ENCODE measurements around the gene FBLN1.
A peak's percentile ranks its signal among the peaks of the same experiment; 100 is the strongest.

FBLN1 gene

GRCh38 chr22:45548247-45548840 lies 45.7 kb downstream of the FBLN1 start:
- TF ChIP-seq, protein P1, sequence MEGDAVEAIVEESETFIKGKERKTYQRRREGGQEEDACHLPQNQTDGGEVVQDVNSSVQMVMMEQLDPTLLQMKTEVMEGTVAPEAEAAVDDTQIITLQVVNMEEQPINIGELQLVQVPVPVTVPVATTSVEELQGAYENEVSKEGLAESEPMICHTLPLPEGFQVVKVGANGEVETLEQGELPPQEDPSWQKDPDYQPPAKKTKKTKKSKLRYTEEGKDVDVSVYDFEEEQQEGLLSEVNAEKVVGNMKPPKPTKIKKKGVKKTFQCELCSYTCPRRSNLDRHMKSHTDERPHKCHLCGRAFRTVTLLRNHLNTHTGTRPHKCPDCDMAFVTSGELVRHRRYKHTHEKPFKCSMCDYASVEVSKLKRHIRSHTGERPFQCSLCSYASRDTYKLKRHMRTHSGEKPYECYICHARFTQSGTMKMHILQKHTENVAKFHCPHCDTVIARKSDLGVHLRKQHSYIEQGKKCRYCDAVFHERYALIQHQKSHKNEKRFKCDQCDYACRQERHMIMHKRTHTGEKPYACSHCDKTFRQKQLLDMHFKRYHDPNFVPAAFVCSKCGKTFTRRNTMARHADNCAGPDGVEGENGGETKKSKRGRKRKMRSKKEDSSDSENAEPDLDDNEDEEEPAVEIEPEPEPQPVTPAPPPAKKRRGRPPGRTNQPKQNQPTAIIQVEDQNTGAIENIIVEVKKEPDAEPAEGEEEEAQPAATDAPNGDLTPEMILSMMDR (IDR thresholded peaks at IDR 0.05; ENCODE audit: low read depth, low read length) = no peak
- TF ChIP-seq EZH2phosphoT487 (IDR thresholded peaks at IDR 0.05; ENCODE audit: low read depth) = no peak
- H3K79me2 ChIP-seq (ENCODE audit: low read length) = no peaks in the 10 kb centered on the region
- H3K4me1 ChIP-seq (ENCODE audit: low read length) = no peaks in the 10 kb centered on the region
- no peak overlapping the region for H3K27ac ChIP-seq (ENCODE audit: low read length)
- no peaks in the 10 kb centered on the region for H3K27me3 ChIP-seq (ENCODE audit: low read depth, low read length)
- H4K20me1 ChIP-seq (ENCODE audit: insufficient read depth, low read length) = no peaks in the 10 kb centered on the region
- no peak overlapping the region for H3K4me2 ChIP-seq (ENCODE audit: low read length)
- no peaks in the 10 kb centered on the region for H3K36me3 ChIP-seq (replicated peaks; ENCODE audit: low read depth, low read length)
- no peaks in the 10 kb centered on the region for H3K9me3 ChIP-seq (ENCODE audit: insufficient read depth, low read length)
- no peak overlapping the region for H2AFZ ChIP-seq (ENCODE audit: low read depth, low read length)
- H3K9ac ChIP-seq (ENCODE audit: low read length) = no peak overlapping the region
- H3K4me3 ChIP-seq (ENCODE audit: low read length) = no peak overlapping the region

DNA sequence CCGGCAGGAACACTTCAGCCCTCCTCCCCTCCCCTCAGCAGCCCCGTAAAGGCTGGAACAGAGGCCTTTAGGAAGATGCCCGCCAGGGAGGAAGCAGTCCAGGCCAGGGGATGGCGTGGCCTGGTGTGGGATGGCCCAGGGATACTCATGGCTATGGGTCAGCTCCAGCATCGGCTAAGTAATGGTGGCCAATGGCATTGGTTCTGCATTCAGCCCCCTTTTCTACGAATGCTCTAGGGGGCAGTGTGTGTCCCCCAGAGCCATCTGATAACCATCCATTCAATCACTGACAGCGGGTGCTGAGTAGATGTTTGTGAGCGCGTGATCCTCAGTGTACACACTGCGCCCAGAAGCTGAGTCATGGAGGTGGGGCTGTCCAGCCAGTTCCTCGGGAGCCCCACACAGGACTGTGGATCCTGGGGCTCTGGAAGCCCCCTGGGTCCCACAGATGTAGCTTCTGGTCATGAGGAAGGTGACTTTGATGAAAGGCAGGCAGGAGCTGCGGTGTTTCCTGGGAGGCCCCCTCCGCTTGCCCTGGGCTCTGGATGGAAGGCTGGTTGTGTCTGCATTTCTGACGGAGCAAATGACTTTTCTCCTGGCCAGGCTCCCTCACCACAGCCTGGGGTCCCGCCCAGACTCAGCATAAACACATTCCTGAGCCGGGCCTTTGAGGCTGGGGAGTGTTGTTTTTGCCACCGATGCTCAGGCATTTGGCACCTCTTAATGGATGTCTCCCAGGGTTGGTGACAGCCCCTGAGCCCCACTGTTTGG lies 46.5 kb downstream of the FBLN1 start:
- no peak overlapping the region for H2AFZ ChIP-seq (ENCODE audit: low read depth, low read length)
- H3K4me2 ChIP-seq (ENCODE audit: low read length) = no peak overlapping the region
- no peak overlapping the region for H3K4me3 ChIP-seq (ENCODE audit: low read length)
- no peaks in the 10 kb centered on the region for H3K9me3 ChIP-seq (ENCODE audit: insufficient read depth, low read length)
- no peaks in the 10 kb centered on the region for H4K20me1 ChIP-seq (ENCODE audit: insufficient read depth, low read length)
- no peaks in the 10 kb centered on the region for H3K36me3 ChIP-seq (replicated peaks; ENCODE audit: low read depth, low read length)
- TF ChIP-seq EZH2phosphoT487 (IDR thresholded peaks at IDR 0.05; ENCODE audit: low read depth) = no peak
- TF ChIP-seq, protein P1 (IDR thresholded peaks at IDR 0.05; ENCODE audit: low read depth, low read length) = peak; percentile 32
- no peak overlapping the region for H3K27ac ChIP-seq (ENCODE audit: low read length)
- no peaks in the 10 kb centered on the region for H3K79me2 ChIP-seq (ENCODE audit: low read length)
- peaks cover 1% of the 10 kb centered on the region; the same call in 1 of the 2 replicates for H3K4me1 ChIP-seq (ENCODE audit: low read length)
- no peak overlapping the region for H3K9ac ChIP-seq (ENCODE audit: low read length)
- H3K27me3 ChIP-seq (ENCODE audit: low read depth, low read length) = no peaks in the 10 kb centered on the region

GRCh38 chr22:45549762-45550378 lies 47.2 kb downstream of the FBLN1 start:
- Histone ChIP-seq H3K27ac (ENCODE audit: low read length) (no peak overlapping the region), H2AFZ (ENCODE audit: low read depth, low read length) (no peak overlapping the region), H3K9ac (ENCODE audit: low read length) (no peak overlapping the region), H3K4me1 (ENCODE audit: low read length) (peaks cover 5% of the 10 kb centered on the region; the same call in 1 of the 2 replicates), H3K79me2 (ENCODE audit: low read length) (no peaks in the 10 kb centered on the region), H3K27me3 (ENCODE audit: low read depth, low read length) (no peaks in the 10 kb centered on the region), H4K20me1 (ENCODE audit: insufficient read depth, low read length) (no peaks in the 10 kb centered on the region), H3K36me3 (replicated peaks; ENCODE audit: low read depth, low read length) (no peaks in the 10 kb centered on the region), H3K4me2 (ENCODE audit: low read length) (no peak overlapping the region), H3K9me3 (ENCODE audit: insufficient read depth, low read length) (no peaks in the 10 kb centered on the region), H3K4me3 (ENCODE audit: low read length) (no peak overlapping the region)
- TF ChIP-seq, protein P1 (IDR thresholded peaks at IDR 0.05; ENCODE audit: low read depth, low read length) = no peak
- no peak for TF ChIP-seq EZH2phosphoT487 (IDR thresholded peaks at IDR 0.05; ENCODE audit: low read depth)

GRCh38 chr22:45550416-45550815 lies 47.7 kb downstream of the FBLN1 start:
- H4K20me1 ChIP-seq (ENCODE audit: insufficient read depth, low read length) = no peaks in the 10 kb centered on the region
- no peaks in the 10 kb centered on the region for H3K36me3 ChIP-seq (replicated peaks; ENCODE audit: low read depth, low read length)
- H3K27me3 ChIP-seq (ENCODE audit: low read depth, low read length) = no peaks in the 10 kb centered on the region
- no peak for TF ChIP-seq EZH2phosphoT487 (IDR thresholded peaks at IDR 0.05; ENCODE audit: low read depth)
- TF ChIP-seq, protein P1 (IDR thresholded peaks at IDR 0.05; ENCODE audit: low read depth, low read length) = no peak
- H3K79me2 ChIP-seq (ENCODE audit: low read length) = no peaks in the 10 kb centered on the region
- H3K4me3 ChIP-seq (ENCODE audit: low read length) = no peak overlapping the region
- no peak overlapping the region for H2AFZ ChIP-seq (ENCODE audit: low read depth, low read length)
- no peaks in the 10 kb centered on the region for H3K9me3 ChIP-seq (ENCODE audit: insufficient read depth, low read length)
- no peak overlapping the region for H3K27ac ChIP-seq (ENCODE audit: low read length)
- peaks cover 5% of the 10 kb centered on the region; the same call in 1 of the 2 replicates for H3K4me1 ChIP-seq (ENCODE audit: low read length)
- H3K4me2 ChIP-seq (ENCODE audit: low read length) = no peak overlapping the region
- no peak overlapping the region for H3K9ac ChIP-seq (ENCODE audit: low read length)
